ENCODE data around the gene NUDT1.

Gene NUDT1

DNA sequence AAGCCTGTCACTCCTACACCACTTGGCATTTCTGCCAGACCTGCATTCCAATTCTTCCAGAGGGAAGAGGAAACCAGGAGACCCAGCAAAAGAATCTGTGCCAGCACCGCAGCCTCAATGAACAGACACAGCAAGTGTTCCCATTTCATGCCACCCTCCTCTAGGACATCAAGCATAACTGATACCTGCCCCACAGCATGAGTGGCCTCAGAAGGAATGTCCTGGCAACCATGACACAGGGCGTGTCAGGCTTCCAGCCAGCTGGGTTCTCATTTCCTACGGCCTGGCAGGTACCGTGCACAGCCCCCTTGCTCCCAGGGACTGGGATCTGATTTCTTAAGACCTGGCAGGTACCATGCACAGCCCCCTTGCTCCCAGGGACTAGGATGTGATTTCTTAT lies 17.1 kb upstream of the NUDT1 start:
- no peak for DNase-seq

DNA sequence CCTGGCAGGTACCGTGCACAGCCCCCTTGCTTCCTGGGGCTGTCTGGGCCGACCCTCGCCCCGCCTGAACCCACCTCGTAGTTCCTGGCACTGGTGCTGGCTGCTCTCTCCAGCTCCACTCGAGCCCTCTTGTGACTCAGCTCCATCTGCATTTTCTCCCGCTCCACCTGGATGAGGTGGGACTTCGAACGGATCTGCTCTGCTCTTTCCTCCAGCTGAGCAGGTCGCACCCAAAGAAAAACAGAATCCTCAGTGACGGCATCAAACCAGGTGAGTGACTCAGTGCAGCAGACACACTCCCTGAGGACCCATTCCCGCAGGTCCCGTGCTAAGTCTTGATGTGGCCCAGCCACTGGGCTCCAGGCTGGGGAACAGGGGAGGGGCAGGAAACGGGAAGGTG lies 16.7 kb upstream of the NUDT1 start:
- DNase-seq, result no peak

DNA sequence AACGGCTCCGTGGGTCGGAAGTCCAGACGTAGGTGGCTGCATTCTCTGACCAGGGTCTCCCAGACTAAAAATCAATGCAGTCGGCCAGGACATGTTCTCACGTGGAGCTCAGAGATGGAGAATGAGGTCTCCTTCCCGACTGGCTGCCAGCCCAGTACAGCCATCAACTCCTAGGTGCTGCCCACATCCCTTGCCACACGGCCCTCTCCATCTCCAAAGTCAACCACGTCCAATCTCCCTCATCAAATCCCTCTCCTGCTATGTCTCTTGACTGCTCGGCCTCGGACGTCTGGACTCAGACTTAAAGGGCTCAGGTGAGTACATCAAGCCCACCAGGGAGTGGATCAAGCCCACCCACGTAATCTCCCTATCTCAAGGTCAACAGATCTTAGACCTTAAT lies 16.2 kb upstream of the NUDT1 start:
- DNase-seq, result no peak

DNA sequence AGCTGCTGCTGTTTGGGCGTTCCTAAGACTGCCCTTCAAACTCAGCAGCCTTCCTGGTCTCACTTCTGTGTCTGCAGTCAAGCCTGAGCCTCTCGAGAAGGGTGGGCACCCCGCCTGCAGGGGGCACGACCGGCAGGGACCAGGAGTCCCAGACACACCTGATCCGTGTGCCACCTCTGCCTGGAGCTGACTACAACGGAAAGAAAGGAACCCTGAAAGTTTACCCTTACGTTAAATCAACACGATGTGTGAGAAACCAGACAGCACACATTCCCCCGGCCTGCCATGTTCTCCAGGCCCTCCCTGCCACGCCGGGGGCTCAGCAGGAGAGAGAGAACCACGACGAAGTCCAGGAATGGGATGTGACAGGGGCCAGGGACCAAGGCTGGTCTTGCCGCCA lies 14.3 kb upstream of the NUDT1 start:
- no peak for DNase-seq

DNA sequence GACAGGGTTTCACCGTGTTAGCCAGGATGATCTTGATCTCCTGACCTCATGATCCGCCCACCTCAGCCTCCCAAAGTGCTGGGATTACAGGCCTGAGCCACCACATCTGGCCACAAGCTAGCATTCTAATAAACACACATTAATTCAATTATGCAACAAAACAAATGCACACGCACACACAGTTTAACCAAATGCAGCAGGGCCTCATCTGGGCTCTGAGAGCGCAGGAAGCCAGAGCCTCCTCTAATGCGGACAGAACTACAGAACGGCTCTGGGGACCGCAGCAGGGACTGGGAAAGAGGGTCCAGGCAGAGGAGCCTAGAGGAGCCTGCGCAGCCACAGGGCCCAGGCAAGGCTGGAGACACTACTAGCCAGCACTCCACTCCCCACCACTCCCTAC lies 13.1 kb upstream of the NUDT1 start:
- no peak for DNase-seq

DNA sequence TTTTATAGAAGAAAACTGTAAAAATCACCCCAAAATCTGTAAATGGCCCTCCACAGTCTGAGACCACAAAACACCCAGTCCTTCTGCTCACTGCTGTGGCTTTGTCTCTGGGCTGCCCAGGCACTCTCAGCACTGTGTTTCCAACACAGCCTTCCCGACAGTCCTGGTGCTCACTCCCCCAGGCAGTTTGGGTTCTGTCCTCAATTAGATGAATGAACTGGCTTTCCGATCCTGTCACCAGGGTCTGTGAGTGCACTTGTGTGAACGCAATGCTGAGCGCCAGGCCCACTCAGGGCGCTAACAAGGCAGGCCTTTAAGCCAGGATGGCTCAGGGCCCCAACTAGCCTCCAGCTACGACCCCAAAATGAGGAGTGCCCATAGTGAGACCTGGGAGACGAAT lies 12.6 kb upstream of the NUDT1 start:
- DNase-seq, result no peak

DNA sequence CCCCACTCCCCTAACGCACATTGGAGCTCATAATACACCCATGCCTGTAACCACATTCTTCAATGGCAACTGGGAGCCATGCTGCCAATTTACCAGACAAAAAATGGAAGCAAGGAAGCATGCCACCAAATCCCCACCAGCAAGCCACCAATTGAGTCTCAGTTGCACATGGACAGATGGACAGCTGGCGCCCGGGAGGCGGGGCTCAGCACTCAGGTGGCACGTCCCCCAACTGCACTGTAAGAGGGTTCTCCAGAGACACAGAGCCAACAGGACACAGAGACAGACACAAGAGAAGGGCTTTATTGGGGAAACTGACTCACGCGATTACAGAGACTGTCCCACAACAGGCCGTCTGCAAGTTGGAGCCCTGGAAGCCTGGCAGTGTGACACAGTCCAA lies 11.8 kb upstream of the NUDT1 start:
- no peak for DNase-seq

DNA sequence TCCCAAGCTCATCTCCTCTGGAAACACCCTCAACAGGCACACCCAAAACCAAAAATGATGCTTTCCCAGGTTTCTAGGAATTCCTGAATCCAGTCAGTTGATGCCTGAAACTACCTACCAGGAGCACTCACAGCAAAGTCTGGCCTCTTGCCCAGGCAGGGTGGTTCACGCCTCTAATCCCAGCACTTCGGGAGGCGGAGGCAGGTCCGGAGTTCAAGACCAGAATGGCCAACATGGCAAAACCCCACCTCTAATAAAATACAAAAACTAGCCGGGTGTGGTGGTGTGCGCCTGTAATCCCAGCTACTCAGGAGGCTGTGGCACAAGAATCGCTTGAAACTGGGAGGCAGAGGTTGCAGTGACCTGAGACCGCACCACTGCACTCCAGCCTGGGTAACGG lies 11.1 kb upstream of the NUDT1 start:
- DNase-seq, result no peak

DNA sequence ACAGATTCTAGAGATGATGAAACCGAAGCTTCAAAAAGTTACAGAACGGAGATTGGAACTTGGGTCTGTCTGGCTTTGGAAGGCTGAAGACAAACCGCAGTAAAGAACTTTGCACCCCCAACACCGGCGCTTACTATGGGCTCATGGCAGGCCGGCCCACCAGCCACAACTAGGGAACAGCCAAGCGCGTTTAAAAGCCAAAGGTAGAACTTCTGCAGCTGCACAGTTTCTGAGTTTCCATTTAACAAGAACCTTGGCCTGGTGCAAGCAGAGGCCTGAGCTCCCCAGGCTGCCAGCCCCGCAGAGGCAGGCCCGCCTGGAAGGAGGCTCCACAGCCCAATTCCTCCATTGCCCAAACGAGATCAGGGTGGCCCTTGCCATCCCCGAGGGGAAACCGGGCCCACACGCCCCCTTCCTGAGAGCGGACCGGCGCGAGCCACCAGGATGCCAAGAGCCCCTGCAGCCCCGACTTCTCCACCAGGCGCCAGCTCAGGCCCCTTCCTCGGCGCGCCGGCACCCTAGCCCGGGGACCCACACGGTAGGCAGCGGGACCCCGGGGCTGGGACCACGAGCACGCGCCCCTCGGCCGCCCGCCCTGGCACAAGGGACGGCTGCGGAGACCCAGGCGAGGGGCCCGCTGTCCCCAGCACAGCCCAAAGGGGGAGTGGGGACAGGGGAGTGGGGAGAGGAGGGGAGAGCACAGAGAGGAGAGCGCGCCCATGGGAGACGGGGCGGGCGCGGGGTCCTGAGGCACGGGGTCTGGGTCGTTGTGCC lies 9.8 kb upstream of the NUDT1 start:
- peak; percentile 33 for DNase-seq

DNA sequence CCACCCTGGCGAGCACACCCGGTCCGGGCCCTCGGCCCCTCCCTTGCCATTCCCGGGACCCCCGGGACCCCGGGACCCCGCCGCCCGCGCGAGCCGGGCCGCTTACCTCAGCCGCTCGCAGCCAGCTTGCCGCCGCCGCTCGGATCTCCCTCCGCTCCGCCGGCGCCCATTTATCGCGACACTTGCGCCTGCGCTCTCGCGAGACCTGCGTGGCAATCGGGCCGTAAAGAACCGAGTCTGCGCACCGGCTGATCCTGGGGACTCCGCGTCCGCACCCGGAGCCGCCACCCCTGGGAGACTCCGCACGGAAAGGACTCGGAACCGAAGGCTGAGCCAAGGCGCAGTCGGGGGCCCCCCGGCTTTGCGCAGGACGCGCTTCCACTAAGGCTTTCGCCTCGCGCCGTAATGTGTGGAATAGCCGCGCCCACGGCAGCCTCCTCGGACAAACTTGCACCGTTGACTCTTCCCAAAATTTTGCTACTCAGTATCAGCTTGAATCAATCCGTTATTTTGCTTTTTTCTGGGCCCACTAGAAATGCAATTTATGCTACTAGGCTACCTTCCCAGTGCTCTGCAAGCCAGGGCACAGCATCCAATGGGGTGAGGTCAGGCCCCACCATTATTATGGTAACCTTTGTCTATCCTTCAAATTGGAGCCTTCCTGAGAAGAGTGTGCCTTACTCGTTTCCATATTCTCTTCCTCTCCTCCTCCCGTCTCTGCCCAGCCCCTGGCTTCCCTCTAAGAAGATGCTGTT lies 9.1 kb upstream of the NUDT1 start, which contains the start of gene MAD1L1:
Gene MAD1L1, minus strand, starts transcription at position 180 of the 755 bp plus-strand sequence. CDS start 2,812 bp downstream, outside the sequence.
- DNase-seq, result peak; percentile 88

DNA sequence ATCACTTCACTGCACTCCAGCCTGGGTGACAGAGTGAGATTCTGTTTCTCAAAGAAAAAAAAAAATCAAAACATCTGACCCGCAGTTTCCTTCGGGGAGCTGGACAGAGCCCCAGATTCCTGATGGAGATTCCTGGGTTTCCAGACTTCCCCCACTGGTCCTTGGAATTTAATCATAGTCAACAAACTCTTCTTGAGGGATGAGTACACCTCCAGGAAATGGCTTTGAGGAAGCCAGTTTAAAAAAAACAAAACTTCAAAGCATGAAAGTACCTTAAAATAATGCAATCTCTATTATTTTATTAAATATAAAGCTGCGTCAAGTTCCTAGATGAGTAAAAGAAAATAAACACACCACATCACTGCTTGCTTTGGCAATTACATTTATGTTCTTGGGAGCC lies 8.1 kb upstream of the NUDT1 start:
- no peak for DNase-seq

DNA sequence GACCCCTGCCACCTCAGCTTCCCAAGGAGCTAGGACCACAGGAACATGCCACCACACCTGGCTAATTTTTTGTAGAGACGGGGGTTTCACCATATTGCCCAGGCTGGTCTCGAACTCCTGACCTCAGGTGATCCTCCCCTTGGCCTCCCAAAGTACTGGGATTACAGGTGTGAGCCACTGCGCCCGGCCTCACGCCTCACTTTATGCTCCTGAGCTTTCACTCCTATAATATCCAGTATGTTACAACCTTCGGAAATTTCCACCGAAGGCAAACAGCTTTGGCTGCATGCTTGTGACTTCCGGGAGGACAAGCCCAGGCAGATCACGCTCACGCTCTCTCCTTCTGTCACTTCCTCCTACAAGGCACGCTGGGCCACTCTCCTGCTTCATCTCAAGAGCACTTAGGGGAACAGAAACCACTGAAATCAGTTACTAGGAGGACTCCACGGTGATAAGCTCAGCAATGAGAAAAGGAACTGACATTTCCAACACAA lies 4.9 kb upstream of the NUDT1 start:
- DNase-seq, result no peak

DNA sequence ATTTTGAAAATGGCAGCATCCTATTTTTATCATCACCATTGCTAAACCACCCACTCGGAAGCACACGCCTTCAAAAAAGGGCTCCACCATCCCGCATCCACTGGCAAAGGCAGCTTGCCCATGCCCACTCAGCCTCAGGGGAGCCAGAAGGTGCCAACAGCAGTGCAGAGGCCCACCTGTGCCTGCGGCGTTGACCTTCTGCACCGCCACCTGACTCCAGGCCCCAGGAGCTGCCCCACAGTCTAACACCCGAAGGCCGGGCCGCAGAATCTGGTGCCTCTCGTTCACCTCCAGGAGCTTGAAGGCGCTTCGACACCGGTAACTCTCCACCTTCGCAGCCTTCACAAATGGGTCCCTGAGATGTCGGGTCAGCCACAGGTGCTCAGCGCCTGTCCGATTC lies 2.8 kb upstream of the NUDT1 start:
- no peak for DNase-seq

DNA sequence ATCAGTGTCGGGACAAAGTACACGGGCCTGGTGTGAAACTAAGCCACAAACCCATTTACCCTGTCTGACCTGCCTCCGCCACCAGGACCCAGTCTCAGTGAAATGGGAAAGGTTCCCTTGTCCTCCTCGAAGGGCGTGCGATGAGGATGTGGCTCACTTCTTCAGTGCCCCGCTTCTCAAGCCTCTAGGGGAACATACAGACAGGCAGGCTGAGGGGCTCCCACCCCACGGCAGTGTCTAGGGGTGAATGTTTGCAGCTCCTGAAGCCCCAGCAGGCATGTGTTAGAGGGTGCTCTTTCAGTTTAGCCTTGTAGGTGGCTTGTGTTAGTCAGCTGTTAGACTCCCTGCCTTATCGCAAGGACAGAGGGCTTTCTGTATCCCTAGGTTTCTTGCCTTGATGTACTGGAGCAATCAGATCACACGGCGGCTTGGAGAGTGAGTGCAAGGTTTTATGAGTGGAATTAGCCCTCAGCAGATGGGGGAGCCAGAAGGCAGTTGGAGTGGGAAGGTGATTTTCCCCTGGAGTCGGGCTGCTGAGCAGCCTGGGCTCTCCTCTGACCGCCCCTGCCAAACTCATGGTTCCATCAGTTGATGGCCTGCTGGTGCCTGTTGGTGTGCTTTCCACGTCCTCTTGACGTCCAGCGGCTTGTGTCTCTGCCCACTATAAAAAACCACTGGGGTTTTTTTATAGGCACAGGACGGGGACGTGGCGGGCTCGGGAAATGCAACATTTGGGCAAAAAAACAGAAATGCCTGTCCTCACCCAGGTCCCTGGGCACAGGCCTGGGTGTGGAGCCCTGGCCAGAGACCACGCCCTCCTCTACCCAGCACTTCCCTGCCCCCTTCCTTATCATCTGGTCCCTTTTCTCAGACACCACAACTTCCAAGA lies 759 bp downstream of the NUDT1 start:
- no peak for DNase-seq

DNA sequence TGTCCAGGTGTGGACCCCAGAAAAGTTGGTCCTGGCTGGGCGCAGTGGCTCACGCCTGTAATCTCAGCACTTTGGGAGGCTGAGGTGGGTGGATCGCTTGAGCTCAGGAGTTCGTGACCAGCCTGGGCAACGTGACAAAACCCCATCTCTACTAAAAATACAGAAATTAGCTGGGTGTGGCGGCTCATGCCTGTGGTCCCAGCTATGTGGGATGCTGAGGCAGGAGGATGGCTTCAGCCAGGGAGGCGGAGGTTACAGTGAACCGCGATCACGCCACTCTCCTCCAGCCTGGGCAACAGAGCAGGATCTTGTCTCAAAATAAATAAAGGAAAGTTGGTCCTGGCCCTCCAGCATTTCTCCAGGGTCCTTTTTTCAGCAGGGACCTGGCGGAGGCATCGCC lies 1.4 kb downstream of the NUDT1 start:
- DNase-seq, result no peak

DNA sequence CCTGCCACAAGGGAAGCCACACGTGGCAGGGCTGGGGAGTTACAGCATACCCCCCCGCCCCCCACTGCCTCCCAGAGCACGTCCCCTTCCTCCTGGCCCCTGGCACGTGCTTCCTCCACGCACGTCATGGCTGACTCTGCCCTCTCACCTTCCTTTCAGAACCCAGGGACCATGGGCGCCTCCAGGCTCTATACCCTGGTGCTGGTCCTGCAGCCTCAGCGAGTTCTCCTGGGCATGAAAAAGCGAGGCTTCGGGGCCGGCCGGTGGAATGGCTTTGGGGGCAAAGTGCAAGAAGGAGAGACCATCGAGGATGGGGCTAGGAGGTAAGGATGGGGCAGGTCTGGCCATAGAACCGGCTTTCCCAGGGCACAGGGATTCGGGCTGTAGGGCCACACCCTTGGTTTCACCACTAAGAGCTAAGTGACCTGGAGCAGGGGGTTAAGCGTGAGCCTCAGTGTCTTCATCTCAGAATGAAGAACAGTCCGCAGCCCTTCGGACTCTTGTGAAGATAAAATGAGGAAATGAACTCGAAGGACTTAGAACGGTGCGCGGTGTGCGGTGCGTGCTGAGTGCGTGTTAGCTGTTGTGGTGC lies 2.5 kb downstream of the NUDT1 start:
- no peak for DNase-seq

DNA sequence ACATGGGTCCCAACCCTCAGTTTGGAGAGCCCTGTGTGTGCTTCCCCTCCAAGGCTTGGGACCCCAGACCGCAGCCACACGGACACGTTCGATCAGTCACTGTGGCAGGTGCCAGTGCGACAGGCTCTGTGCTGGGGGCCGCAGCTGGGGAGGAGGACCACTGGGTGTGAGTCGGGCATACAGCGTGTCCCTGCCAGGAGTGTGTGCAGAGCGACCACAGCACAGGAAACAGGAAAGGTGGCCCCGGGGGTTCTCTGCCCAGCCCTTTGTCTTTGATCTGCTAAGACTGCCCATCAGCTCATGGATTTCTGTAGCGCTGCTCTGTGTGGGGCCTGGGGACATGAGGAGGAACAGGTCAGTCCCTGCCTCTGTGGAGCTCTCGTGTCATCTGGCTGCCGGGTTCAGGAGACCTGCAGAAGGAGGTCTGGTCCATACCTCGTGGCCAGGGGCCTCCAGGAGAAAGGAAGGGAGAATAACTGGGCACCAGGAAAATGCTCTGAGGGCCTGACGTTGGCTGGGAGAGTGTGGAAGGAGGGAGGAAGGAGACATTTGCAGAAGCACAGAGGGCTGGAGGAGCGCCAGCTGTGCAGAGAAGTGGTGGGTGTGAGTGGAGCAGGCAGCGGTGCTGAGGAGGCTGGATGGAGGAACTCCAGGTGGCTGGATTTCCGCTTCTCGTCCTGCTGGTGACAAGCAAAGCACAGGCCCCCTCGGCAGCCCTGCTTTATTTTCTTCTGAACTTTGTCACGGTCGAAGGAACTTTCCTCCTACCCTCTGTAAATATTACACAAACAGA lies 4.1 kb downstream of the NUDT1 start:
- DNase-seq, result no peak

DNA sequence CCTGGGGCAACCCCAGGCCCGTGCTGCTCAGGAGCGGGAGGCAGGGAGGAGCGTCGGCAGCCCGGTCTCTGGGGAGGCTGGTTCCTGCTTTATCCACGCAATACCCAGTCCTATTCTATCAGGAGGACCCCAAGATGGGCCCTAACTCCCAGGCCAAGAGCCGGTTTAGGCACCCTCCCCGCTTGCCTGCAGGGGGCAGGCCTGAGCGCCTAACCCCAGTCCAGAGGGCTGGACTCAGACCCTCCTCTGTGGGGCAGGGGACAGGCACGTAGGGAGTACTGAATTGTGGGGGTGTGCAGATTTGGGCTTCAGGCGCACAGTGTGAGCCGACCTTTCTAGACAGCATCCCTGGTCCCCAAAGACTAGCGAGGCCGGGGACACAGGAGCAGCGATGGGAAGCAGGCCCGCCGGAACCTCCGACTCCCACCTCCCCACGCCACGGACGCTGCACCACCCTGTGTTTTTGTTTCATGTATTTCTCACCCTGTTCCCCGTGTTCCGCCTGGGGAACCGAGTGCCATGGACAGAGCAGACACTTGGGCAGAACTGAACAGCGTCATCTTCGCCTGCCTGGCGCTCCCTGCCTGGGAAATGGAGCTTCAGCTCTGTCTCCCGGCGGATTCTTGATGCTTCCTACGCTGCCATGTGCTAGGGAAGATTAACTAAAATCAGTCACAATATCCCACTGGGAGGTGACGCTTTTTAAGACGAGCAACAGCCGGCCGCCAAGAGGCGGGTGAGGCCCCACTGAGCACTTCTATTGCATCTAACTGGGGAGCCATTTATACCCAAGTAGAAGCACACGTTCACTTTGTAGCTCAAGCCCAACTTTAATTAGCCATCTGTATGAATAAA lies 5.3 kb downstream of the NUDT1 start:
- peak; percentile 16 for DNase-seq

DNA sequence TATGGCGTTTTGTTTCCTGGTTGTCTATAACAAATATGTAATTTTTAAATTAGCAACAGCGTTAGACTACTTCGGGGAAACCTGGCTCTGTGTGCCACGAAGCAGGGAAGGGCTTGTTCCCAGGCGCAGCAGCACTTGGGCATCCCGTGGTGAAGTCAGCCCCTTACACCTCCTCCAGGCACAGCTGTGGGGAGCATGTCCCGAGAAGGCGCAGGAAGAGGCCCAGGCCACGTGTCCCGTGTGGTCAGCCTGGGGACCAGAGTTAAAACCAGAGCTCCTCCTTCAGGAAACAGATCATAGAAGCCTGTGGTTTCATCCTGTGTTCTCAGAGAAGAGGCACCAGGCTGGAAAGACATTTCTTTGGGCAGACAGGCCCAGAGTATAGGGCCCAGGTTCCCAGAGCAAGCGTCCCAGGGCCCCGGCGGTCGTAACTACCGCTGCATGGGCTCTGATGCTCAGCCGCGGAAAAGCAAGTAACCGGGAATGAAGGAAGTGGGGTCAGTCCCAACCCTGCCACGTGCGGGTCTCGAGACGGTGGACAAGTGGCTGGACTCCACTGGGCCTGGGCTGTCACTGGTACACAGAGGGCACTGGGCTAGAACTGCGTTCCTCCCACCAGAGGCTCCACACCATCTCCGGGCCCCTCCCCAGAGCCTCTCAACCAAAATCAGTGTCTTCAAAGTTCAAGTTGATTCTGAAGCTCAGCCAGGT lies 7.1 kb downstream of the NUDT1 start:
- peak; percentile 7 for DNase-seq

DNA sequence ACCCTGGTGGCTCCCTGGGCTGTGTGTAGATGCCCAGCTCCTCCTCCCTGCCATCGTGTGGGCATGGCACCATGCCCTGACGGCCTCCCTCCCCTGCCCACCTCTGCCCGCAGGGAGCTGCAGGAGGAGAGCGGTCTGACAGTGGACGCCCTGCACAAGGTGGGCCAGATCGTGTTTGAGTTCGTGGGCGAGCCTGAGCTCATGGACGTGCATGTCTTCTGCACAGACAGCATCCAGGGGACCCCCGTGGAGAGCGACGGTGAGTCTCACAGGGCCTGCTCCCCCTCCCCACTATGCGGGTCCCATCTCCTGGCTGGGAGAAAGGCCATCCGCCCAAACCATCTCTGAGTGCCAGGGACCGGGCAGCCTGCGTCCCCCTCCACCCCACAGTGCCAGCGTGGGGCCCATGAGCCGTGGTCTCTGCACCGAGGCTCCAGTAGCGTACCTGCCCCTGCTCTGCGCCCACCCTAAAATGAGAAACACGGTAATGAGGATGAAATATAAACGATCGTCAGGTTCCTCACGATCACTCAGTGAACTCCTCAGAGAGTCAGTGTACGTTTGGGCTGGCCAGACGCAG lies 7.8 kb downstream of the NUDT1 start:
- no peak for DNase-seq
